PC-3 (cell line): Measurements from ENCODE around the gene TMEM192. TPM values are rescaled to one million over a fixed set of nuclear protein-coding genes. Genes with fewer than 3 reads are reported as not detected.
"Not testable (repeated sequence)": the region's sequence is repeated elsewhere in the genome, so short reads cannot be mapped to it uniquely, and the experiment has no call there.

Experiments
- ATAC-seq: fragments of 200-7000 bp; cut with Tn5 transposase; 2 replicates; pipeline ENCODE4 v1.9.1; 2020; ENCODE audit warnings: mild to moderate bottlenecking, moderate library complexity
- BruUV-seq: library from RNA; stranded (reverse); fragments of 400-500 nt; replicated peaks from 2 replicates; lab custom pipeline; 2021; lab: Mats Ljungman, UMichigan
- CTCF ChIA-PET: fragments of 300-600 bp; sonication (Branson Sonifier 250); formaldehyde crosslinking; loops from one replicate; lab custom pipeline; 2022; ENCODE audit warnings: antibody characterized with exemption; lab: Charles Lee
- POLR2A ChIA-PET: fragments of 300-600 bp; sonication (Branson Sonifier 250); formaldehyde crosslinking; loops from one replicate; lab custom pipeline; 2022; ENCODE audit warnings: antibody characterized with exemption; ENCODE audit not compliant: unreplicated experiment; lab: Charles Lee
- DNase-seq: peaks from one replicate; pipeline ENCODE4 v3.0.0-alpha.2; 2015
- H2AFZ ChIP-seq: fragments of 300-600 bp; sonication (generic); 2 replicates; pipeline ENCODE4 v1.6.0; 2016; ENCODE audit warnings: antibody characterized with exemption, low read length
- H3F3A ChIP-seq: fragments of 300-600 bp; sonication (generic); one replicate; pipeline ENCODE4 v1.6.0; 2017; ENCODE audit warnings: antibody characterized with exemption, low read length, control low read depth, mild to moderate bottlenecking; ENCODE audit not compliant: unreplicated experiment
- H3K27ac ChIP-seq: fragments of 300-600 bp; sonication (generic); 2 replicates; pipeline ENCODE4 v1.5.1; 2016; ENCODE audit warnings: mild to moderate bottlenecking, low read length
- H3K27me3 ChIP-seq: fragments of 300-600 bp; sonication (generic); 2 replicates; pipeline ENCODE4 v1.6.1; 2016; ENCODE audit warnings: low read length, mixed read lengths
- H3K36me3 ChIP-seq: fragments of 300-600 bp; sonication (generic); 2 replicates; pipeline ENCODE4 v1.6.1; 2016; ENCODE audit warnings: low read depth, mixed run types, low read length, mixed read lengths
- H3K4me1 ChIP-seq: fragments of 300-600 bp; sonication (generic); 2 replicates; pipeline ENCODE4 v1.5.1; 2016; ENCODE audit warnings: low read length; ENCODE audit not compliant: insufficient read depth
- H3K4me2 ChIP-seq: fragments of 300-600 bp; sonication (generic); 2 replicates; pipeline ENCODE4 v1.6.0; 2016; ENCODE audit warnings: low read length
- H3K4me3 ChIP-seq: fragments of 300-600 bp; sonication (generic); 2 replicates; pipeline ENCODE4 v1.5.1; 2016; ENCODE audit warnings: mild to moderate bottlenecking, low read length, mixed read lengths
- H3K79me2 ChIP-seq: fragments of 300-600 bp; sonication (generic); 2 replicates; pipeline ENCODE4 v1.6.1; 2017; ENCODE audit warnings: low read length, mixed read lengths
- H3K9ac ChIP-seq: fragments of 300-600 bp; sonication (generic); 2 replicates; pipeline ENCODE4 v1.6.0; 2016; ENCODE audit warnings: mild to moderate bottlenecking, low read length
- H3K9me2 ChIP-seq: fragments of 300-600 bp; sonication (generic); replicated peaks from 2 replicates; pipeline ENCODE4 v1.6.1; 2016; ENCODE audit warnings: mixed run types, low read length, mixed read lengths
- H3K9me3 ChIP-seq: fragments of 300-600 bp; sonication (generic); 2 replicates; pipeline ENCODE4 v1.6.1; 2016; ENCODE audit warnings: low read length, mixed read lengths
- H4K20me1 ChIP-seq: fragments of 300-600 bp; sonication (generic); 2 replicates; pipeline ENCODE4 v1.6.1; 2016; ENCODE audit warnings: low read length, mixed read lengths
- CTCF ChIP-seq: fragments of 300-600 bp; sonication (generic); conservative IDR thresholded peaks from 2 replicates; pipeline ENCODE4 v1.5.1; 2017; ENCODE audit warnings: antibody characterized with exemption, low read depth, mild to moderate bottlenecking, low read length
- EZH2 ChIP-seq: fragments of 300-600 bp; sonication (generic); IDR thresholded peaks from one replicate; pipeline ENCODE4 v1.6.1; 2017; ENCODE audit warnings: antibody characterized with exemption, mild to moderate bottlenecking, low read length; ENCODE audit not compliant: unreplicated experiment
- EZH2phosphoT487 ChIP-seq: fragments of 300-600 bp; sonication (generic); IDR thresholded peaks from 2 replicates; pipeline ENCODE4 v1.6.1; 2018; ENCODE audit warnings: mild to moderate bottlenecking, antibody characterized with exemption, low read length, borderline replicate concordance
- intact Hi-C: fragments of 100-400 bp; cut with micrococcal nuclease; formaldehyde crosslinking; loops from 2 replicates; pipeline ENCODE4 v1.9.0; 2023
- total RNA-seq: library from RNA; depleted of rRNA; stranded (reverse); fragments of >200 nt; gene quantifications from 2 replicates; pipeline ENCODE4 v1.2.3, GENCODE V29; 2014

Gene TMEM192
- total RNA-seq, 1 experiment from 2014 or later: 7.4 TPM

- Histone ChIP-seq H3K9ac (no peak overlapping the region), H3K4me1 (no peaks in the 10 kb centered on the region), H2AFZ (no peak overlapping the region), H3F3A (no peaks in the 10 kb centered on the region), H3K9me3 (no peaks in the 10 kb centered on the region), H3K4me3 (no peak overlapping the region), H3K27ac (no peak overlapping the region), H3K27me3 (no peaks in the 10 kb centered on the region), H4K20me1 (no peaks in the 10 kb centered on the region), H3K79me2 (no peaks in the 10 kb centered on the region), H3K4me2 (no peak overlapping the region), H3K36me3 (no peaks in the 10 kb centered on the region), H3K9me2 (no peaks in the 10 kb centered on the region)
- intact Hi-C loops: loop anchor here (5.0 kb wide), 1 partner anchor 329 kb away; no protein-coding TSS in a partner anchor
- CTCF ChIA-PET: interaction anchor here (0.5 to 1.2 kb wide), 5 partner anchors 139 to 1164 kb away, joined by 3 to 11 read pairs (median 4); no protein-coding TSS in a partner anchor
- DNase-seq: peak; percentile 23
- TF ChIP-seq EZH2phosphoT487: no peak
- no peak for TF ChIP-seq EZH2
- peak; percentile 59 for TF ChIP-seq CTCF
- BruUV-seq: no TSS peak
- peak; percentile 38; the same call in 1 of the 2 replicates for ATAC-seq
- POLR2A ChIA-PET: interaction anchor here (0.6 to 1.0 kb wide), 2 partner anchors 16 to 230 kb away, joined by 3 to 9 read pairs; partner anchors contain the start of gene TMEM192
Measured at GRCh38 chr4:165096776-165097175, 15.9 kb downstream of the TMEM192 start.

DNA sequence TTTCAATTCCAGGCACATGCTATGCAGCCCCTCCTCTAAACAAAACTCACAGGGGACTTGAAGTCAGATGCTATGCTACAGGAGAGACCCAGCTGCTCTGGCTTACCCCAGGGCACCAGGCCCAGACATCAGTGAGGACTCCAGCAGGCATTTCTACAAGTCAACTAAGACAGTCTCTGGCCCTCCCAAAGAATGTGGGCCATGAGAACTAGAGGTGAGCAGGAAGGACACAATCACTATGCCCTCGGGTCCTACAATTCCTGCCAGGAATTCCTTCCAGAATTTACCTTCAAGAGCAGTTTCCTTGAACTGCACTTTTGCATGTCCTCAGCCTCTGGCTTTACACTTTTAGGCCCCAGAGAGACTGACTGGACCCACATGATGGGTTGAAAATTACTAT is 17.4 kb downstream of the TMEM192 start:
- Histone ChIP-seq H3K9ac (no peak overlapping the region), H3F3A (no peaks in the 10 kb centered on the region), H3K9me3 (no peaks in the 10 kb centered on the region), H3K79me2 (no peaks in the 10 kb centered on the region), H3K4me2 (no peak overlapping the region), H3K9me2 (no peaks in the 10 kb centered on the region), H3K27me3 (no peaks in the 10 kb centered on the region), H3K4me1 (no peaks in the 10 kb centered on the region), H3K27ac (no peak overlapping the region), H3K36me3 (no peaks in the 10 kb centered on the region), H2AFZ (no peak overlapping the region), H3K4me3 (no peak overlapping the region), H4K20me1 (no peaks in the 10 kb centered on the region)
- DNase-seq (no peak), ATAC-seq (no peak)
- no TSS peak for BruUV-seq
- ChIA-PET POLR2A (no interaction called here), CTCF (no interaction called here)
- intact Hi-C loops: loop anchor here (5.0 kb wide), 1 partner anchor 328 kb away; no protein-coding TSS in a partner anchor
- no peak for TF ChIP-seq EZH2phosphoT487
- TF ChIP-seq EZH2: no peak
- no peak for TF ChIP-seq CTCF

DNA sequence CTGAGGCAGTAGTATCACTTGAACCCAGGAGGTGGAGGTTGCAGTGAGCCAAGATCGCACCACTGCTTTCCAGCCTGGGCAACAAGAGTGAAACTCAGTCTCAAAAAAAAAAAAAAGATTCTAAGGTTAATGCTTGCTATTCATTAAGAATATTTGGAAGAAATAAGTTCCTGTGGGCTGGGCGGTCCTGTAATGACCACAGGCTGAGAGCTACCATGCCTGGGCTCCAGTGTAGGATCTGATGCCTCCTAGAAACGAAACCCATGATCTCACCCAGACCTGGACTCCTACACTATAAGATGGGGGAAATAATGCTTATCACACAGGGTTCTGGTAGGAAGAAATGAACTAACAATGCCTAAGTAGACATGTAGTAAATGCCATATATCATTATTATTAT is 17.8 kb downstream of the TMEM192 start:
- POLR2A ChIA-PET: no interaction called here
- Histone ChIP-seq H3F3A (no peaks in the 10 kb centered on the region), H3K9me3 (no peaks in the 10 kb centered on the region), H3K9ac (no peak overlapping the region), H3K79me2 (no peaks in the 10 kb centered on the region), H3K9me2 (no peaks in the 10 kb centered on the region), H2AFZ (no peak overlapping the region), H3K36me3 (no peaks in the 10 kb centered on the region), H3K27ac (no peak overlapping the region), H3K27me3 (no peaks in the 10 kb centered on the region), H4K20me1 (no peaks in the 10 kb centered on the region), H3K4me3 (no peak overlapping the region), H3K4me1 (no peaks in the 10 kb centered on the region), H3K4me2 (no peak overlapping the region)
- intact Hi-C loops: loop anchor here (5.0 kb wide), 1 partner anchor 328 kb away; no protein-coding TSS in a partner anchor
- CTCF ChIA-PET: no interaction called here
- no peak for TF ChIP-seq EZH2
- no peak for TF ChIP-seq CTCF
- TF ChIP-seq EZH2phosphoT487: no peak
- DNase-seq (no peak), ATAC-seq (no peak)
- BruUV-seq: no TSS peak

- H3K9me2 ChIP-seq, H3K9ac ChIP-seq, H2AFZ ChIP-seq, H3K4me3 ChIP-seq, H3K9me3 ChIP-seq, H3K79me2 ChIP-seq, H3K36me3 ChIP-seq, H3K4me1 ChIP-seq, ATAC-seq, H3K27ac ChIP-seq, DNase-seq, H3K27me3 ChIP-seq, intact Hi-C loops, POLR2A ChIA-PET, H3K4me2 ChIP-seq, H3F3A ChIP-seq, H4K20me1 ChIP-seq, BruUV-seq, CTCF ChIA-PET: not testable (repeated sequence)
Measured at GRCh38 chr4:165092187-165092586, 20.5 kb downstream of the TMEM192 start.
